ENCODE measurements around the gene OVCA2.

Gene OVCA2

GRCh38 chr17:2034806-2035540 lies 6.8 kb upstream of the OVCA2 start:
- DNase-seq, result no peak

DNA sequence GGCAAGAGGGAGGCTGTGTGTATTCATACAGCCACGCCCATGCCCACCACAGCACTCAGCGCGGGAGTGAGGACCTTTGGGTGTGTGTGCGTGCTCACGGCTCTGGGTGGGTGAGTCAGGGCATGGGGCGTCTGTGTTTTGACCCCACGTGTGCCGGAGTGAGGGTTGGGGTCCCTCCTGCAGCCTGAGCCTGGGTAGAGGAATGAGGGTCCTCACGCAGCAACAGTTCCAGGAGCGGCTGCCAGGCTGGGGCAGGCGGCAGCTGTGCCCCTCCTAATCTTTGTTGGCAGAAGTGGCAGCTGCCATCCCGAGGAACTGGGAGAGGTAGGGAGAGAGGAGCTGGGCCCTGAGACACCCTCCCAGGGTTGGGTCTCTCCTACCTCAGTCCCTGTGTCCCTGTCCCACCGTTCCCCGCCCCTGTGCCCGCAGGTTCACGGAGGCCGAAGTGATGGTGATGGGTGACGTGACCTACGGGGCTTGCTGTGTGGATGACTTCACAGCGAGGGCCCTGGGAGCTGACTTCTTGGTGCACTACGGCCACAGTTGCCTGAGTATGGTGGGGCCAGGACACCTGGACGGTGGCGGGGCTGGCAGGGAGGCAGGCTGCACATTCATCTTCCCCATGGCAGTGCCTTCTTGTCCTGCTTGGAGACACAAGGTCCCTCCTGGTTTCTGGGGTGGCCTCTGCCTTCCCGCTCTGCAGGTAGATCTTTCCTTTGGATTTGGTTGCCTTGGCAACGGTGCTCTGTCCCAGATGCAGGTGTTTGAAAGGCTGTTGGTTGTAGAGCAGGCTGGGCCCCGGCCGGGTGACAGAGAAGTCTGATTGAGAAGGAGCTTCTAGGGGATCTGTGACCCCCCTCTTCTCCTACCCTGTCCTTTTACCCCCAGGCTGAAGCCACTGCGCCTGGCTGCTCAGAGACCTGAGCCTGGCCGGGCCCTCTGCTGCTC lies 6.0 kb upstream of the OVCA2 start:
- no peak for DNase-seq

- no peak for DNase-seq
Observed at GRCh38 chr17:2037155-2037554, 4.7 kb upstream of the OVCA2 start.

DNA sequence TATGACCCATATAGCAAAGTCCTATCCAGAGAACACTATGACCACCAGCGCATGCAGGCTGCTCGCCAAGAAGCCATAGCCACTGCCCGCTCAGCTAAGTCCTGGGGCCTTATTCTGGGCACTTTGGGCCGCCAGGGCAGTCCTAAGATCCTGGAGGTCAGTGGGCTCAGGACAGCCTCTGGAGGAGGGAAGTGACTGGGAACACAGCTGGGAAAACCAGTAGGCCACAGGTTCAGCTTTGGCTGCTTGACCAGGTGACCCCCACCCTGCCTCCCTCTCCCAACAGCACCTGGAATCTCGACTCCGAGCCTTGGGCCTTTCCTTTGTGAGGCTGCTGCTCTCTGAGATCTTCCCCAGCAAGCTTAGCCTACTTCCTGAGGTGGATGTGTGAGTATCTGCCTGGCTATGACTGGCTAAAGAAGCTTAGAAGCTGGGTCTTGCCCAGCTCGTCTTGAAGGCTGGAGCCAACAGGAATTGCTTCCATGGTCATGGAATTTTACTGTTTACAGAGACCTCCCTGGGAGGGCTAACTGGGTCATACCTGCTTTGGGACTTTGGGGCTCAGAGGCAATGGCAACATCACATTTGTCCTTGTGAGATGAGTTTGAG lies 1.5 kb upstream of the OVCA2 start:
- no peak for DNase-seq

DNA sequence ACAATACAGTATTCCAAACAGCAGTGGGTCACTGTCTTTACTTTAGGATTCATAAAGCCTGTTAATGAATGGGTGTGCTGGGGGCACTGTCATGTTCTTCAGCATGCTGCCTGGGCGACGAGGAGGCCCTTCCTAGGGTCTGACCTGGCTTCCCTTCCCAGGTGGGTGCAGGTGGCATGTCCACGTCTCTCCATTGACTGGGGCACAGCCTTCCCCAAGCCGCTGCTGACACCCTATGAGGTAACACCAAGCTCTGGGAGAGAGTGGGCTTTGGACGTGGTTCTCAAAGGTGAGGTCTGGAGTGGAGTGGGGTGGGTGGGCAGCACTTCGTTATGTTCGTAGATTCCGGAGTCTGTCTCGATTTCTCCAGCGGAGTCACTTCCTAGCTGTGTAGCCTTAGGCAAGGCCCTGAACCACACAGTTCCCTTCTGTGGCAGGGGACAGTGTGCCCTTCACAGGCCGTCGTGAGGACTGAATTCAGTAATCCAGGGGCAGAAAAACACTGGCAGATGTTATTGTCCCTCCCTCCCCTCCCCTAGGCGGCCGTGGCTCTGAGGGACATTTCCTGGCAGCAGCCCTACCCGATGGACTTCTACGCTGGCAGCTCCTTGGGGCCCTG lies 771 bp upstream of the OVCA2 start:
- DNase-seq, result no peak

DNA sequence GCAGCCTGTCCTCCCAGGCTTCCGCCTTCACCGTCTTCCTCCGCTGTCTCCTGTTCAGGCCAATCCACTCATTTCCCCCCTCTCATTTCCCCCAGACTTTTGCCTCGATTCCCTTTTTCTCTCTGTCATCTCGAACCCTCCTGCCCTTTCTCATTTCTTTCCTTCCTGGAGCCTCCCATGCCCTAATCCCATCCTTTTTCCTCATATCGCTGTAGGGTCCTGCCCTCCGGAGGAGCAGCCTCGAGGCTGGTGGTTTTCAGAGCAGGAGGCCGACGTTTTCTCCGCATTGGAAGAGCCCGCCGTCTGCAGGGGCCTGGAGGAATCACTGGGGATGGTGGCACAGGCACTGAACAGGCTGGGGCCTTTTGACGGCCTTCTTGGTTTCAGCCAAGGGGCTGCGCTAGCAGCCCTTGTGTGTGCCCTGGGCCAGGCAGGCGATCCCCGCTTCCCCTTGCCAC lies 597 bp downstream of the OVCA2 start:
- no peak for DNase-seq

DNA sequence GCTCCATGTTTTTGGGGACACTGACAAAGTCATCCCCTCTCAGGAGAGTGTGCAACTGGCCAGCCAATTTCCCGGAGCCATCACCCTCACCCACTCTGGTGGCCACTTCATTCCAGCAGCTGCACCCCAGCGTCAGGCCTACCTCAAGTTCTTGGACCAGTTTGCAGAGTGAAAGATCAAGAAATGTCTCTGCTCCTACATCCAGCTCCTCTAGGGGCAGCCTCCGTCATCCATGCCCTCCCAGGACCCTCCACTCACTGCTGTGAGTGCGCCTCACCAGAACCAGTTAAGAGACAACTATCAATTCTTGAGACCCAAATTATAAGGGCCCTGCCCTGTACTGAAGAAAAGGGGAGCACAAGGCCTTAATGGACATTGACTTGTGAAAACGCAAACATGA lies 1.1 kb downstream of the OVCA2 start:
- no peak for DNase-seq

DNA sequence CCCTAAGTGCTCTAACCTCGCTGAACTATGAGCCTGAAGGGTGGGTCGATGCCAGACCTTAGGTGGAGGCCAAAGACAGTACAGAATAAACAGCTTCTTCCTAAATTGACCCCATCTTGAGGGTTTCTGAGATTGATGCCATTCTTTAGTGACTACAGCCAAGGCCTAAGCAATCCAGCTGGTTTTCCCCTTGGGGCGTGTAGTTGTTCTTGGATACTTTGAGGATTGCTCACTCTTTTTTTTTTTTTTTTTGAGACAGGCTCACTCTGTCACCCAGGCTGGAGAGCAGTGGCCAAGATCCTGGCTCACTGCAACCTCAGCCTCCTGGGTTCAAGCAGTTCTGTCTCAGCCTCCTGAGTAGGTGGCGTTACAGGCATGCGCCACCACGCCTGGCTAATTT lies 2.0 kb downstream of the OVCA2 start:
- DNase-seq, result no peak

- no peak for DNase-seq
Observed at GRCh38 chr17:2044263-2044894, 2.6 kb downstream of the OVCA2 start.

DNA sequence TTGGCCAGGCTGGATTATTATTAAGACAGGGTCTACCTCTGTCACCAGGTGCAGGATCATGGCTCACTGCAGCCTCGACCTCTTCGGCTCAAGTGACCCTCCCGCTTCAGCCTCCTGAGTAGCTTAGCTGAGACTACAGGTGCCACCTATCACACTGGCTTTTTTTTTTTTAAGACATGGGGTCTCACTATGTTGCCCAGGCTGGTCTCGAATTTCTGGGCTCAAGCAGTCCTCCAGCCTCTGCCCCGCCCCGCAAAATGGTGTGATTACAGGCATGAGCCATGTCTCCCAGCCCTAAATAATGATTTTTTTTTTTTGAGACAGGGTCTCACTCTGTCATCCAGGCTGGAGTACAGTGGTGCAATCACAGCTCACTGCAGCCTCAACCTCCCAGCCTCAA lies 5.8 kb downstream of the OVCA2 start:
- no peak for DNase-seq

DNA sequence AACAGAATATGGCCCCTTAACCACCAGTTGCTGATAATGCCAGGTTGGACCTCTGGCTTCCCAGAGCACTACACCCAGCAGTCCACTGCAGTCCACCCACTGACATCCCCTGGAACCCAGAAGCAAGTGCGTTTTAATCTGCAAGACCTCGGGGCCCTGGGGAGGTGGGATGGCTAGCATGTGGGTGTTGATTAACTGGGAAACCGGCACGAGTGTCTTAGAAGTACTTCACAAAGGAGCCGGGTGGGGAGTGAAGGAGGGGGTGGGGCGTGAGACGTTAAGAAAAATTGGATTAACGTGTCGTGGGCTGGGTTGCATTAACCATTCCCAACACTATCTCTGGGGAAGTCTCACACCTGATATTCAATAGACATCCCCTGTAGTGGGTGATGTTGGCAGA lies 7.0 kb downstream of the OVCA2 start:
- no peak for DNase-seq

DNA sequence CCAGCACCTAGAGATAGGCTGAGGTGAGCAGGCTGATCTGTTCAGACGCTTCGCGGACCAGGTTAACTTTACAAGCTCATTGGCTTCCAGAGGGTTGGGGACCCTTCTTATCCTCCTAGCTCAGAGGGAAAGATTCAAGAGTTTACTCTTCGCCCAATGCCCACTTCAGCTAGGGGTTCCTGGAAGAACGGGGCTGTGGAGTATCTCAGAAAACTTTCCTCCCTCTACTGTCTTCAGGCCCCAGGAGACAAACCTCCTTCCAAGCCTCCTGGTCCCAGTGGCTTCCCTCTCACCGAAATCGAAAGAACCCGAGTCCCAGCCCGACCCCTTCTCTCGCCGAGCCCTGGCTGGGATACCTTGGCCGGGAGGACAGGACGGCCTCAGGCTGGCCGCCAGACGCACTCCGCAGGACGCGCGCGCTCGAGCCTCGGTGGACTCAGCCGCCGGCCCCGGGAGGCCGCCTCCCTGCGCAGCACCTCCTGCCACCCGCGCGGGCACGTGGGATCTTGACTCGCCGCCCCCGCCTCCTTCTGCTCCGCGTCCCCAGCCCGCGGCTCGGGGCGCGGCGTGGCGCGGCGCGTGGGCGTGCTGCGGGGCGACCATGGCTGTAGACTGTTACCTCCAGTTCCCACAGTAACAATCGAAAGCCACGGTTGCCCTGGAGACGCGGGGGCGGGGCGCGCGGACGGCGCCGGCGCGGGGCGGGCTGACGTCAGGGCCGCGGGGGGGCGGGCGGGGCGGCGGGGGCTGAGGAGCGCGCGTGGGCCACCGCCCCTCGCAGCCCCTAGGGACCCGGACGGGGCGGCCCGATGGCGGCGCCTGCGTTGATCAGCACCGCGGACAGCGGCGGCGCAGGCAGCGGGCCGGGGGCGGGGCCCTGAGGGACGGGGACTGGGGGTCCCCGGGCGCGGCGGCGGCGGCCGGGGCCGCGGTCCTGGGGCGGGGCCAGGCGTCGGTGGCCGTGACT lies 7.8 kb downstream of the OVCA2 start:
- DNase-seq, result peak; percentile 90 to 94

DNA sequence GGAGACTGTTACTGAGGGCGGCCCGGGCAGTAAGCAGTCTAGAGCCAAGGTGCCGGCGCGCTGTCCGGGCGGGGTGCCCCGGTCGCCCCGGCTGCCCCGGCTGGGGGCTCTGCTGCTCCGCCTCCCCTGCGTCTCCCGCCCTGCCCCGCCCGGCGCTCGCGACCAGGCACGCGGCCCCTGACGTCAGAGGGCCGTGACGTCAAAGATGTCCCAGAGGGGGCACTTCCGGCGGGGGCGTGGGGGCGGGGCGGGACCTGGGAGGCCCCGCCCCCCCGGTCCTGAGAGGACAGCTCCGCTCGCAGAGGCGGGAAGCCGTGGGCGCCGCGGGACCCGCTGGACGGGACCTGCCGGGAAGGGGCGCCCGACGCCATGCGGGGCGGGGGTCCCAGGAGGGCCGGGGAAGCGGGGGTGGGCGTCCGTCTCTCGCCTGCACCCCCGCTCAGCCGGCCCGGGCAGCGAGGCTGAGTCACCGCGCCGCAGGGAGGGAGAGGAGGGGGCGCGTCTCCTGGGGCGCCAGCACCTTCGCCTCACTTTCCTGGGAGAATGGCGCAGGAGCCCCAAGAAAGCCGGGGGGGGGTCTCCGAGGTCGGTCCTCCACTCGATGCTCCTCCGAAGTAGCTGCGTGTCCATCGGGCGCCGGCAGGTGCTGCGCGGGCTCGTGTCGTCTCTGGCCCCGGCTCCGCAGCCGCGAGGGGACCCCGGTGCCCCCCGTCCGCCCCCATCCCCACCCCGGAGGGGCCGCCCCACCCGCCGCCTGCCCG lies 8.7 kb downstream of the OVCA2 start:
- peak; percentile 74 to 78 for DNase-seq

- DNase-seq, result peak in 1 of 2 experiments; percentile 21
Observed at GRCh38 chr17:2051061-2051932, 9.5 kb downstream of the OVCA2 start.

- no peak for DNase-seq
Observed at GRCh38 chr17:2051933-2052559, 10.2 kb downstream of the OVCA2 start.

DNA sequence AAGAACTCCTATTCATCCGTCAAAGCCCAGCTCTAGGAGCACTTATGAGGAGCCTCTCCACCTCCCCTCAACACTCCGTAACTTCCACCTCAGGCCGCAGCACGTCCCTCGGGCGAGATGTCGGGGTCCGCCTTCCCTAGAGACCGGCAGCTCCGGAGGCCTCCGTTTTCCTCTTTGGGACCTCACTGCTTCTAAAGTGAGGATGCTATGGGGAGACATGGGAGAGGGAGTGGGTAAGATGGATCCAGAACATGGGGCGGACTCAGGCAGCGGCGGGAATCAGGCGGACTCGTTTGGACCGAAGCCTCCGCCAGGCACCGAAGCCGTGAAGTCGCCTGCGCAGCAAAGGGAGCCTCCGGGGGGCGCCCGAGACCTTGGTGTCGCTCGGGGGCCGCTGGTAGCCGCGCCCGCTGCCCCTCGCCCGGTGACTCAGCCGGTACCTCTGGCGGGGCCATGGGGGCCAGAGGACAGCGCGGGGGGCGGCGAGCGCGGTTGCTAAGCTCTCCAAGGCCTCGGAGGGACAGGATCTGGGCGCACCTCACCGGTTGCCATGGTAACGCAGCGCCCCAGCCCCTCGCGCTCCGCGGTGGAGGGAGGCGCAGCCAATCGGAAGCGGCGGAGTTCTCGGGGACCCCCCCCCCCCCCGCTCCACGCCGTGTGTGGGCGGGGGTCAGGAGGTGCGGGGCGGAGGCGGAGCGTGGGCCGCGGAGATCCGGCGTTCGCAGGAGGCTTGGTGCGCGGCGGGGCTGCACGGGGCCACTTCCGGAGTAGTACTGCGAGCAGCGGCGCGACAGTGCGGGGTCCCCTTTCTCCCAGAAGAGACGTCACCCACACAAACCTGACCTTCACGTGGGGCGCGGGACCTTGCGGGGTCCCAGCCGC lies 11.8 kb downstream of the OVCA2 start:
- DNase-seq, result peak; percentile 75 to 77

- no peak for DNase-seq
Observed at GRCh38 chr17:2054262-2054511, 12.4 kb downstream of the OVCA2 start.
